ENCODE measurements around the gene CIDEB.

Gene CIDEB

GRCh38 chr14:24325041-24325530 lies 17.3 kb upstream of the CIDEB start:
- DNase-seq (ENCODE audit: extremely low read depth, low read depth) = no peak
- no peak for TF ChIP-seq CTCF (IDR thresholded peaks at IDR 0.05; ENCODE audit: low read depth, low read length)

GRCh38 chr14:24324024-24324423 lies 16.2 kb upstream of the CIDEB start:
- no peak for TF ChIP-seq CTCF (IDR thresholded peaks at IDR 0.05; ENCODE audit: low read depth, low read length)
- DNase-seq (ENCODE audit: extremely low read depth, low read depth) = no peak

GRCh38 chr14:24323341-24323740 lies 15.6 kb upstream of the CIDEB start:
- DNase-seq (ENCODE audit: extremely low read depth, low read depth) = no peak
- no peak for TF ChIP-seq CTCF (IDR thresholded peaks at IDR 0.05; ENCODE audit: low read depth, low read length)

- no peak for DNase-seq (ENCODE audit: extremely low read depth, low read depth)
- TF ChIP-seq CTCF (IDR thresholded peaks at IDR 0.05; ENCODE audit: low read depth, low read length) = no peak
Measured at GRCh38 chr14:24322672-24323071, 14.9 kb upstream of the CIDEB start.

GRCh38 chr14:24321212-24321975 lies 13.6 kb upstream of the CIDEB start:
- no peak for TF ChIP-seq CTCF (IDR thresholded peaks at IDR 0.05; ENCODE audit: low read depth, low read length)
- no peak for DNase-seq (ENCODE audit: extremely low read depth, low read depth)

GRCh38 chr14:24317141-24317928 lies 9.6 kb upstream of the CIDEB start:
- no peak for TF ChIP-seq CTCF (IDR thresholded peaks at IDR 0.05; ENCODE audit: low read depth, low read length)
- no peak for DNase-seq (ENCODE audit: extremely low read depth, low read depth)

- TF ChIP-seq CTCF (IDR thresholded peaks at IDR 0.05; ENCODE audit: low read depth, low read length) = no peak
- no peak for DNase-seq (ENCODE audit: extremely low read depth, low read depth)
Measured at GRCh38 chr14:24316597-24316950, 8.8 kb upstream of the CIDEB start.
